Activated T-helper 1 cell treated with anti-CD3 and anti-CD28 coated beads, Interleukin-12 subunit alpha, Interleukin-12 subunit beta, Interleukin-2, Interleukin-4 antibody, amounts not matched to agents 30 ng/mL and 10 ng/mL and 1 ng/mL, durations not matched to agents 14 hours and 24 hours and 36 hours (primary cell): ENCODE measurements around the gene TRAK1. TPM values are rescaled to one million over a fixed set of nuclear protein-coding genes. Genes with fewer than 3 reads are reported as not detected.
"Not testable (repeated sequence)": the region's sequence is repeated elsewhere in the genome, so short reads cannot be mapped to it uniquely, and the experiment has no call there.

Source experiments
- DNase-seq: peaks from one replicate; pipeline ENCODE4 v3.0.0; 2021; ENCODE audit warnings: low spot score
- H3K27ac Mint-ChIP-seq: one replicate; pipeline ENCODE4 v1.8.0; 2021; ENCODE audit warnings: mild to moderate bottlenecking, mixed read lengths
- H3K27me3 Mint-ChIP-seq: one replicate; pipeline ENCODE4 v1.8.0; 2022; ENCODE audit warnings: mild to moderate bottlenecking, moderate library complexity, mixed read lengths; ENCODE audit not compliant: insufficient read depth
- H3K36me3 Mint-ChIP-seq: one replicate; pipeline ENCODE4 v1.8.0; 2021; ENCODE audit warnings: low read depth, mixed read lengths
- H3K4me1 Mint-ChIP-seq: one replicate; pipeline ENCODE4 v1.8.0; 2021; ENCODE audit warnings: low read depth, mixed read lengths
- H3K4me3 Mint-ChIP-seq: one replicate; pipeline ENCODE4 v1.8.0; 2021; ENCODE audit warnings: mild to moderate bottlenecking, moderate library complexity, mixed read lengths
- H3K9me3 Mint-ChIP-seq: one replicate; pipeline ENCODE4 v1.8.0; 2021; ENCODE audit warnings: mixed read lengths
- intact Hi-C: fragments of 100-400 bp; cut with micrococcal nuclease; formaldehyde crosslinking; loops from one replicate; pipeline ENCODE4 v1.15.1; 2024
- total RNA-seq: library from RNA; stranded (reverse); gene quantifications from 2 replicates; pipeline ENCODE4 v1.2.3, GENCODE V29; 2022

TRAK1 gene
- total RNA-seq, 1 donor from 2014 or later, result 32.6 TPM

DNA sequence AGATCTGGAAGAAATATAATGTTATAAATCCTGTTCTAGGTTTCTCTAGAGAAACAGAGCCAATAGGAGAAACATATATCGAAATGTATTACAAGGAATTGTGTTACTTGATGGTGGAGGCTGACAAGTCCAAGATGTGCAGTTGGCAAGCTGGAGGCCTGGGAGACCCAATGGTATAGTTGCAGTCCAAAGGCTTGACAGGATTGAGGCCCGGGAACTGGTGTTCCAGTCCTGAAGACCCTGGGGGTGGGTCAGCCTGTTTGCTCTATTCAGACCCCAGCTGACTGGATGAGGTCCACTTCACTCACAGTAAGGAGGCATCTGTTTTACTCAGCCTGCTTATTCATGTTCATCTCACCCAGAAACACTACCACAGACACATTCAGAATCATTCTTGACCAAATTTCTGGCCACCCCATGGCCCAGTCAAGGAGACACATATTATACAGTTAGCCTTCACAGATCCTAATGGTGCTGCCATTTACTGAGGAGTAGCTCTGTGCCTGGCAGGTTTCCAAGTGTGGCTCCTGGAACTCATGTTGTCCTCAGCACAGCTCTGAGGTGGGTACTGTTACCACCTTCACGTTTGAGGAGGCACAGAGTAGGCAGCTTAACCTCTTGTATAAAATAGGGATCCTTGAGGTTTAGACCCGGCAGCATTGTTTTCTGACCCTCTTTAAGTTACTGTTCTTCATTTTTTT lies 3.7 kb downstream of the TRAK1 start:
- Mint-ChIP-seq H3K4me3 (no peak overlapping the region), H3K27me3 (no peaks in the 10 kb centered on the region), H3K27ac (no peak overlapping the region), H3K36me3 (peaks cover 26% of the 10 kb centered on the region), H3K4me1 (peaks cover 63% of the 10 kb centered on the region), H3K9me3 (no peaks in the 10 kb centered on the region)
- intact Hi-C loops, result loop anchor here (5.0 to 10.0 kb wide), 4 partner anchors 910 to 1638 kb away; partner anchors contain the start of genes RPL14 and ZNF621
- DNase-seq, result no peak

DNA sequence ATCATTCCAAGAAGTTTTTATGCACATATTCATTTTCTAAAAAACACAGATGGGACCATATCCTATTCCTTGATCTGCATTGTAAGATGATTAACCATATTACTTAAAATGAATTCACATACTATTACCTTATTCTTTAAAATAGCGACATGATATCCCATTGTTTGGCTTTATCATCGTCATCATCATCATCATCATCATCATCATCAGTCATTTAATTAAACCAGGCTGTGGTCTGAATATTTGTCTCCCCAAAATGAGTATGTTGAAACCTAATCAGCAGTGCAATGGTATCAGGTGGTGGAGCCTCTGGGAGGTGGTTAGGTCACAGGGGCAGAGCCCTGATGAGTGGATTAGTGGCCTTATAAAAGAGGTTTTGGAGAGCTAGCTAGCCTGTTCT lies 4.4 kb downstream of the TRAK1 start:
- Mint-ChIP-seq H3K4me1 (peaks cover 61% of the 10 kb centered on the region), H3K36me3 (peaks cover 25% of the 10 kb centered on the region), H3K27me3 (no peaks in the 10 kb centered on the region), H3K27ac (no peak overlapping the region), H3K9me3 (no peaks in the 10 kb centered on the region), H3K4me3 (no peak overlapping the region)
- DNase-seq, result no peak
- intact Hi-C loops, result loop anchor here (10.0 kb wide), 2 partner anchors 911 to 1571 kb away; partner anchors contain the start of gene ZNF621

DNA sequence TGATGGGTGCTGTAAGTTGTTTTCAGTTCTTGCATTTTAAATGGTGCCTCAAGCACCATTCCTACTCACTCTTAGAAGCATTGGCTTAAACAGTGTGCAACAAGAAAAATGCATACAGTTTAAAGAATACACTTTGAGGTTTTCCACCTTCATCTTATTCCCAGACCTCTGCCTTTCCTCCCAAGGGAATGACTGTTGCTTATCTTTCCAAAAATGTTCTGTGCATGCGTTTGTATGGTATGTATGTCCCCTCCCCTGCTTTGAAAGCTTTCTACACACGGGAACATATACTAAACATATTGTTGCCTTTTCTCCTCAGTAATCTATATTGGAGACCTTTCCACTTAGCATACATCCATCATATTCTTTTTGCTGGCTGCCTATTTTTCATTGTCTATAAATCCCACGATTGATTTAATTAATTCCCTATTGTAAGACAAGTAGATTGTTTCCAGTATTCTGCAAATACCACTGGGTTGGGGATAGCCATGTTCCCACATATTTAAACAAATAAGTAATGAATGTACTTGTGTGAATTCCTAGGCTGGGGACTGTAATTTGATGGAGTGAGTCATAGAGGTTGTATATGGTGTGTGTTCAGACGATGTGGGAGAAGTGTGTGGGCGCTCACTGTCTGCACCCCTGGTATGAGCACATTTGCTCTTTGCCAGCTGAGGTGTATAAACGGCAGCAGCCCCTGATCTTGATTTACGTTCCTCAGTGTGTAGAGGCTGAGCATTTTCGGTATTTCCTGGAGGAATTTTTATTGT lies 5.8 kb downstream of the TRAK1 start:
- Mint-ChIP-seq H3K36me3 (peaks cover 16% of the 10 kb centered on the region), H3K27me3 (no peaks in the 10 kb centered on the region), H3K4me3 (no peak overlapping the region), H3K27ac (peak overlapping the region; percentile 42), H3K9me3 (no peaks in the 10 kb centered on the region), H3K4me1 (peaks cover 47% of the 10 kb centered on the region)
- no peak for DNase-seq
- intact Hi-C loops, result loop anchor here (1.0 to 10.0 kb wide), 3 partner anchors 15 to 1572 kb away; partner anchors contain the start of gene ZNF621

DNA sequence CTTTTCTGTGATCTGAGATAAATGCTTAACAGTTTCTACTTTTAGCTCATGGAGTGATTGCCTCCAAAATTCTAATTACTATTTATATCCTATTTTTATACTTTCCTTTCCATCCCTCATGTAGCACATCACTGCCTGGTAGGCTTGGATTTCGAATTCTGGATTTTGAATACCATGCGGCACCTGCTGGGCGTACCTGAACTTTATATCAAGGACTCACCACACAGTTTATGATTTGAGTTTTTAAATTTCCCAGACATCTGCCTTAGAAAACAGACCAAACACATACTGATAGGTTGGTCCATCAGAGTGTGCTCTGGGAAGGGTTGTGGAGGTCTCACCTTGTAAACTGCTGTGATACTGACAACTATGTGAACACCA lies 6.4 kb downstream of the TRAK1 start:
- Mint-ChIP-seq H3K27ac (no peak overlapping the region), H3K9me3 (no peaks in the 10 kb centered on the region), H3K36me3 (peaks cover 10% of the 10 kb centered on the region), H3K4me3 (no peak overlapping the region), H3K4me1 (peaks cover 45% of the 10 kb centered on the region), H3K27me3 (no peaks in the 10 kb centered on the region)
- intact Hi-C loops, result loop anchor here (1.0 to 10.0 kb wide), 3 partner anchors 15 to 1573 kb away; partner anchors contain the start of gene ZNF621
- DNase-seq, result no peak

DNA sequence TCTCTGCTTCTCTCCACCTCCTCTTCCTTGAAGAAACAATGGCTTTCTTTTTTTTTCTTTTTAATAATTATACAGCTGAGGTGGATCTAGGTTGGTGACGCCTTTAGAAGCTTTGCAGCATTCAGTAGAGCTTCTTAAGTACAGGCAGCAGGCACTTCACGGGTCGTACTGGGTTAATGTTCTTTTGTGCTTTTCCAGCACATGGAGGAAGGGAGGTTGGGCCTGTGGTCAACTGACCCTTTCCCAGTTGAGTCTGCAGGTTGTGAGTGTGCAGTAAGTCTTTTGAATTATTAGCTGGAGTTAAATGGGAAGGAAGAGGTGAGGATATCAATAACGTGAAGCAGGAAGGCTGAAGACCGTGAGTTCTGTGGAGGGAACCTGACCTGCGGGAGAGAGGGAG lies 7.0 kb downstream of the TRAK1 start:
- no peak overlapping the region for H3K4me3 Mint-ChIP-seq
- no peak for DNase-seq
- peaks cover 45% of the 10 kb centered on the region for H3K4me1 Mint-ChIP-seq
- H3K27ac Mint-ChIP-seq, result no peak overlapping the region
- peaks cover 10% of the 10 kb centered on the region for H3K36me3 Mint-ChIP-seq
- intact Hi-C loops, result loop anchor here (2.0 to 10.0 kb wide), 3 partner anchors 913 to 1573 kb away; partner anchors contain the start of gene ZNF621
- no peaks in the 10 kb centered on the region for H3K27me3 Mint-ChIP-seq
- H3K9me3 Mint-ChIP-seq, result no peaks in the 10 kb centered on the region

DNA sequence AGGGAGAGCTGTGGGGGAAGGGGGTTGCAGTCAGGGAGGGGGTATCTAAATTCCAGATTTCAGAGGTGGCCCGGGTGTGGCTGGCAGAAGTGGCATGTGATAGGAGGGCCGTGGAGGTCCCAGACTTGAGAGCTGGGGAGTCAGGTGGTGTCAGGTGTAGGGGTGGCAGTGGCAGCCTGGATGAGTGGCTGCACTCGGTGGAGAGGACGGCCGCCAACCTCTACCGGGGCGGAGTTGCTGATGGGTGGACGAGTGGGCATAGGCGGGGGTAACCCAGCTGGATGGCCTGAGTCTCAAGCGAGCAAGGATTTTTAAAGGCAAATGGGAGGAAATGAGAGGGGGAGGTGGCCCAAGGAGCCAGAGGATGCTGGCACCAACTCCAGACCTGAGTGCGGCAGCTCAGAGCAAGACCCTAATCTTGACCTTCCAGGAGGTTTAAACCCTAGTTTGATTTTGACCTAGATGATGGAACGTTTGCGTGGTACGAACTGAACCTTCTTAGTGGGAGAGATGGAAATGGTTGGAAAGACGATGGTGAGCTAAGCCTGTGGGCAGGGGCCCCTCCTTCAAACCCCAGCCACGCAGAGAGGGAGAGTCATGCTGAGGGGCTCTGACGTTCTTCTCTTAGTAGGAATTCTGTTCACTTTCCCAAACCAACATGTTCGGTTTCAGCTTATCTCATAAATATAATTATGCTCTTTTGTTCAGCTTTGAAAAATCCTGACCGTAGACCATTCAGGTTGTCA lies 8.0 kb downstream of the TRAK1 start:
- DNase-seq, result no peak
- H3K36me3 Mint-ChIP-seq, result peaks cover 12% of the 10 kb centered on the region
- H3K4me3 Mint-ChIP-seq, result no peak overlapping the region
- intact Hi-C loops, result loop anchor here (1.0 to 10.0 kb wide), 6 partner anchors 137 to 1574 kb away; partner anchors contain the start of genes ULK4 and ZNF621
- H3K4me1 Mint-ChIP-seq, result peaks cover 38% of the 10 kb centered on the region
- H3K27me3 Mint-ChIP-seq, result no peaks in the 10 kb centered on the region
- H3K27ac Mint-ChIP-seq, result no peak overlapping the region
- H3K9me3 Mint-ChIP-seq, result no peaks in the 10 kb centered on the region

DNA sequence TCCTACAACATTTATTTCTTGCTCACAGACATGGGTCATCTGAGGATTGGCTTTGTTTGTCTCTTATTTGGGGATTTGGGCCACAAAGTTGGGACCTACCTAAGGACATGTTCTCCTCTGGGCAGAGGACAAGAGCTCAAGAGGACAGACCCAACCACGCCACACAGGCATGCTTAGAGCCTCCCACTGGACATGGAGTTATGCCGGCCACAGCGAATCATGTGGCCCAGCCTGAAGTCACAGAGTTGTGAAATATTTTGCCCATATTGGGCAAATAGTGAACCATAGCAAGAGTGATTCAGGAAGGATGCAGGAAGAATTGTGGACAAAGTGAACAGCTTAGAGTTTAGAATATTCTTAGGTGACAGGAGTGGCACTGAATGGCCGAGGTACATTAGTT lies 9.9 kb downstream of the TRAK1 start:
- H3K36me3 Mint-ChIP-seq, result peaks cover 11% of the 10 kb centered on the region
- DNase-seq, result no peak
- no peak overlapping the region for H3K4me3 Mint-ChIP-seq
- H3K4me1 Mint-ChIP-seq, result peaks cover 35% of the 10 kb centered on the region
- intact Hi-C loops, result loop anchor here (5.0 kb wide), 1 partner anchor 1774 kb away; no protein-coding TSS in a partner anchor
- H3K27ac Mint-ChIP-seq, result no peak overlapping the region
- no peaks in the 10 kb centered on the region for H3K27me3 Mint-ChIP-seq
- H3K9me3 Mint-ChIP-seq, result no peaks in the 10 kb centered on the region

DNA sequence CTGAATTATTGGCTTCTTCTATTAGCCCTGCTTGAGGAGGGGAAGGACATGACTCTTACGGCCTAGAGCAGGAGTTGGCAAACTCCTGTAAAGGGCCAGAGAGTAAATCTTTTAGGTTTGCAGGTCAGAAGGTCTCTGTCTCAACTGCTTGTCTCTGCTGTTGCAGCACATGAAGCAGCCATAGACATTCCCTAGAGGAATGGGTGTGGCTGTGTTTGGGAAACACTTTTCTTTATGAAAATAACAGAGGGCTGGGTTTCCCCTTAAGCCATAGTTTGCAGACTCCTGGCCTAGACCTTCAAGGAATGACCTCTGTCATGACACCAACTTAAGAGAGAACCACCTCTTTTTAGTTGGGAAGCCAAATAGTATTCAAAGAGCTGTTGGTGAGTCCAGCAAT lies 10.3 kb downstream of the TRAK1 start:
- Mint-ChIP-seq H3K9me3 (no peaks in the 10 kb centered on the region), H3K27me3 (no peaks in the 10 kb centered on the region), H3K4me3 (no peak overlapping the region), H3K4me1 (peaks cover 35% of the 10 kb centered on the region), H3K36me3 (peaks cover 11% of the 10 kb centered on the region), H3K27ac (no peak overlapping the region)
- DNase-seq, result no peak
- intact Hi-C loops, result loop anchor here (5.0 kb wide), 1 partner anchor 1774 kb away; no protein-coding TSS in a partner anchor

DNA sequence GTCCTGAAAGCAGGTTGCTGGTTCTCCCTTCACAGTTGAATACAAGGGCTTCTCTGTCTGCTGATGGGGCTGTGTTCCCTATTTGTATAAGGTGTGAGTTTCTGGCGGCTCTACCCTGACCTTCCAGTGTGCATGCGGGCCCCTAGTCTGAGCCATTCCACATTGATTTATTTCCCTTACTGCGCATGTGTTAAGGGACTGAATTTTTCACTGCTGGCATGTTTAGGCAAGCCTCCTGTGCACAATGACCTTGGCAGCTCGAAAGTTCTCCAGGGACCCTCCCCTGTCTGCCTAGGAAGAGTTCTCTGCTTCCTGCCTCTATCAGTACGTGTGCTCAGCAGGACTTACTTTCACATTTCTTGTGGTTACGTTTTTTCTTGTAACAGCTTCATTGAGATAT lies 11.4 kb downstream of the TRAK1 start:
- no peak for DNase-seq
- peaks cover 25% of the 10 kb centered on the region for H3K4me1 Mint-ChIP-seq
- H3K4me3 Mint-ChIP-seq, result no peak overlapping the region
- no peaks in the 10 kb centered on the region for H3K9me3 Mint-ChIP-seq
- H3K36me3 Mint-ChIP-seq, result peaks cover 9% of the 10 kb centered on the region
- no peaks in the 10 kb centered on the region for H3K27me3 Mint-ChIP-seq
- intact Hi-C loops, result loop anchor here (5.0 kb wide), 1 partner anchor 1775 kb away; no protein-coding TSS in a partner anchor
- no peak overlapping the region for H3K27ac Mint-ChIP-seq

DNA sequence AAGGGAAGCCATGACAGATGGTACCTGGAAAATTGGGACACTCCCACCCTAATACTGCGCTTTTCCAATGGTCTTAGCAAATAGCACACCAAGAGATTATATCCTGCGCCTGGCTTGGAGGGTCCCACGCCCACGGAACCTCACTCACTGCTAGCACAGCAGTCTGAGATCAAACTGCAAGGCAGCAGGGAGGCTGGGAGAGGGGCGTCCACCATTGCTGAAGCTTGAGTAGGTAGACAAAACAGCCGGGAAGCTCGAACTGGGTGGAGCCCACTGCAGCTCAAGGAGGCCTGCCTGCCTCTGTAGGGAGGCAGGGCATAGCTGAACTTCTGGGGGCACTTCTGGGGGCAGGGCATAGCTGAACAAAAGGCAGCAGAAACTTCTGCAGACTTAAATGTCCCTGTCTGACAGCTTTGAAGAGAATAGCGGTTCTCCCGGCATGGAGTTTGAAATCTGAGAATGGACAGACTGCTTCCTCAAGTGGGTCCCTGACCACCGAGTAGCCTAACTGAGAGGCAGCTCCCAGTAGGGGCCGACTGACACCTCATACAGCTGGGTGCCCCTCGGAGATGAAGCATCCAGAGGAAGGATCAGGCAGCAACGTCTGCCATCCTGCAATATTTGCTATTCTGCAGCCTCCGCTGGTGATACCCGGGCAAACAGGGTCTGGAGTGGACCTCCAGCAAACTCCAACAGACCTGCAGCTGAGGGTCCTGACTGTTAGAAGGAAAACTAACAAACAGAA lies 12.9 kb downstream of the TRAK1 start:
- not testable (repeated sequence) for H3K36me3 Mint-ChIP-seq, H3K27ac Mint-ChIP-seq, H3K9me3 Mint-ChIP-seq, DNase-seq, H3K4me3 Mint-ChIP-seq, H3K27me3 Mint-ChIP-seq
- intact Hi-C loops, result loop anchor here (5.0 kb wide), 1 partner anchor 1777 kb away; no protein-coding TSS in a partner anchor
- H3K4me1 Mint-ChIP-seq, result peaks cover 17% of the 10 kb centered on the region

DNA sequence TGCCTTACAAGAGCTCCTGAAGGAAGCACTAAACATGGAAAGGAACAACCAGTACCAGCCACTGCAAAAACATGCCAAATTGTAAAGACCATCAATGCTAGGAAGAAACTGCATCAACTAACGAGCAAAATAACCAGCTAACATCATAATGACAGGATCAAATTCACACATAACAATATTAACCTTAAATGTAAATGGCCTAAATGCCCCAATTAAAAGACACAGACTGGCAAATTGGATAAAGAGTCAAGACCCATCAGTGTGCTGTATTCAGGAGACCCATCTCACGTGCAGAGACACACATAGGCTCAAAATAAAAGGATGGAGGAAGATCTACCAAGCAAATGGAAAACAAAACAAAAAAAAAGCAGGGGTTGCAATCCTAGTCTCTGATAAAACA lies 14.8 kb downstream of the TRAK1 start:
- peaks cover 11% of the 10 kb centered on the region for H3K4me1 Mint-ChIP-seq
- H3K9me3 Mint-ChIP-seq, H3K27me3 Mint-ChIP-seq, DNase-seq, H3K27ac Mint-ChIP-seq, H3K36me3 Mint-ChIP-seq, intact Hi-C loops, H3K4me3 Mint-ChIP-seq: not testable (repeated sequence)

DNA sequence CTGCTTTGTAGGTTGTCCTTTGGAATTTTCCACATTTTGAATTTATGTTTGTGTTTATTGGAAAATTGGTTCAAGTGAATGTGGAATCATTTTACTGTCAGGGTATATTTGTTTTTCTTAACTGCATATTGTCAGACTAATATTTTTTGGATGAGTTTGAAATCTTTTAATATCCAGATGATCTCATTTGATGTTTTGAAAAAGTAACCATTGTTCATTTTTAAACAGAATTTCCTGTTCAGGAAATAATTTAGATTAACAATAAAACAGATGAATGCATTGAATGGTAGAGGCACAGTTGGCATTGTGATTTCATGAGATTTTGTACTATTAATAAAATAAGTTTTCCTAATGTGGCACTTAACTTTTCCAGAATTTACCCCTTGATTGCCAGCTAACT lies 15.5 kb downstream of the TRAK1 start:
- Mint-ChIP-seq H3K27me3 (no peaks in the 10 kb centered on the region), H3K4me3 (no peak overlapping the region), H3K36me3 (peaks cover 8% of the 10 kb centered on the region), H3K4me1 (peaks cover 11% of the 10 kb centered on the region), H3K27ac (no peak overlapping the region), H3K9me3 (no peaks in the 10 kb centered on the region)
- intact Hi-C loops, result no loop called here
- no peak for DNase-seq
